ENCODE results near the gene ITIH5.

Gene ITIH5

DNA sequence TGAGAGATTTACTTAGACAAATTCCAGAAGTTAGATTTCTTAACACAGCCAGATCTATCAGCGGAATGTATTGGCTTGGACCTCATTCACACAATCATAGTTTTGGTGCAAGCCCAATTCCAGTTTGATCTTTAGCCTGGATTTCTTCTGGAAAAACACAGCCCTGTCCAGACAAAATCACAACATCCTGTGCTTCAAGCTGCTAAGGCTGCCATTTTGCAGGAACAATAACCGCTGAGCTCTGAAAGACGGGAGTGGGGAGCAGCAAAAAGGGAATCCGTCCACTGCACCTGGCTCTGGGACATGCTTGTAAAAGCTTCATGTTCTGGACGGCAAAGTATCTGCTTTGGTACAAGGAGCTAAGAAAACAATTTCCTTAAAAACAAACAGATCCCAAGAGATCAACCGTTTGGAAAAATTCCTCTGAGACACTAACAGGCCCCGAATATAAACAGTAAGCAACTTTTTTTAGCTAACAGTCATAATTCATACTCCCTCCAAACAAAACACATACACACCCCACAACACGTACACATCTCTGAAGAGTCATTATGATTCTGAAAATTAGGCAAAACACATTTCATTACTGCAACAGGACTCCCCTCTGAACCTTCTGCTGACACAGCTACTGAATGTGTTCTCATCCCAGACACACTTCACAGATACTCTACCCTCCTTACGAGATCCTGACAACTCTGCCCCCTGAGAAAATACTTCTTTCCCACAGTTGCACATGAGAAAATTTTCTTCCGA is 32.4 kb downstream of the ITIH5 start:
- no peak for DNase-seq (ENCODE audit: low read depth in 1 of 2, low spot score in 1 of 2)

DNA sequence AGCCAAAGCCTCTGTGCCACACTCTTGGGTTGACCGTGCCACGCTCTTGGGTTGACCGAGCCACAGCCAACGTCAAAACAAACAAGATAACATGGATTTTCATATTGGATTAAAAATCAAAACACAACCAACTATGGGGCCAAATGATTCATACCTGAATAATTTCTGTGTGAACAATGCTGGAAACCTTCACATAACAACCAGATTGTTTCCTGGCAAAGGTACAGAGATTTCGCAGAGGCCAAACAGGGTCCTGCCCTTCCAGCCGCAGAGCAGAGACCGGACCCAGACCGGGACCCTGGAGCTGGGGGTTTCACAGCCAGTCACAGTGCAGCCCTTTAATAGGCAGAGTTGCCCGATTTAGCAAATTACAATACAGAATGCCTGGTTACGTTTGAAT is 40.5 kb downstream of the ITIH5 start:
- DNase-seq (ENCODE audit: low read depth in 1 of 2, low spot score in 1 of 2) = no peak

DNA sequence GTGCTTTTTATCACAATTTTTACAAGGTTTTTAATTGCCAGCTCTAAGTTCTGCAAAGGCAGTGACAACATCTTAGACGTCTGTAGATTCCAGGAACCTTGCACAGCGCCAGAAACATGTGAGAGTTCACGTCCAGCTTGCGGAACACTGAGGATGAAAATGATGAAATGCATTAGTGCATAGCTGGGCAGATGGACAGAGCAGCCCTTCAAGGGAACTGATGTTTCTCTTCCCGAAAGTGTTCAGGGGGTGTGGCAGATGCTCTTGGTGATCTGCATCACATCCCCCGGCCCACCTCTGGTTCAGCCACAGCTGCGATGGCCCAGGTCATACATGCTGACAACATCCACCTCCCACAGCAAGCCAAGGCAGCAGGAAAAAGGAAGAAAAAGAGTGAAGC is 40.9 kb downstream of the ITIH5 start:
- no peak for DNase-seq (ENCODE audit: low read depth in 1 of 2, low spot score in 1 of 2)

DNA sequence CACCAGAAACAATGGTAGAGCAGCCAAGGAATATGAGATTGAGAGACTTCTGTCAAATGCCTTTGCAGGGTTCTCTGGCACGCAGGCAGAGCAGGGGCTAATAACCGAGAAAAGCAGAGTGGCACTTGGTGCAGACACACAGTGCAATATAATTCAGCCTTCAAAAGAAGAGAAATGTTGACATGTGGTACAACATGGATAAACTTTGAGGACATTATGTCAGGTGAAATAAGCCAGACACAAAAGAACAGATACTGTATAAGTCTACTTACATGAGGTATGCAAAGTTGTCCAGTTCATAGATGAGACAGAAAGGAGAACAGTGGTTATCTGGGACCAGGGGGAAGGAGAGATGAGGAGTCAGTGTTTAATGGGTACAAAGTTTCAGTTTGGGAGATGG is 41.8 kb downstream of the ITIH5 start:
- no peak for DNase-seq (ENCODE audit: low read depth in 1 of 2, low spot score in 1 of 2)

DNA sequence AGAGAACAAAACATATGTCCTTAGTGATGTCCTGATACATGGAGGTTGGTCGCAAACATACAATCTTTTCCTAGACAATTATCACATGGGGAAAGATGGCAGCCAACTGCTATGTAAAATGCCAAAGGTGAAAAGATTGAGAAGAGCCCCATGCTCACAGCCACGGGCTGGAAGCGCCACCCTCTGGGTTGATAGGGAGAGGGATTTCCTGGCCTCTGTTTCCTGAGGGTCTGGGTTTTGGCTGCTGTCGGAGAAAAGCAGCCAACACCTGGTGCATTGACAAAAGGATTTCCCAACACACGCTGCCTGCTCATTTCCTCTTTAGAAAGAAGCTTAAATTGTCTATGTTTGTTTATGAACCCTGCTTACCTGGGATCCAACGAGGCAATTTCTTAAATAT is 43.8 kb downstream of the ITIH5 start:
- no peak for DNase-seq (ENCODE audit: low read depth in 1 of 2, low spot score in 1 of 2)

DNA sequence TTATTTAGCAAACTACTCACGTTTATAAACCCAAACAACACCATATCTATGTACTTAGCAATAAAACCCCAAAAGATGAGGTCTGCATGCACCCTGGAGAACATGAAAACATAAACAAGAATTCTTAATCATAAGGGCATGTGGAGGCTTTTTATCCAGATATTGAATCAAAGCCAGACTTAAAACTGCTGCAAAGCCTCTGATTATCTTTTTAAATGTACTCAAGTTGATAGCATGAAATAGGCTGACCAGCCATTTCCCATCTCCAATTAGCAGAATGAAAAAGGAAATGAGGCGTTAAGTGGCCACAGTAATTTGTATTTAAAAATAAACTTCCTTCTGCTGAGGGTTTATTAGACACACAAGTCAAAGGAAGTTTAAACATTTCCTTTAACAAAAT is 48.3 kb downstream of the ITIH5 start:
- no peak for DNase-seq (ENCODE audit: low read depth in 1 of 2, low spot score in 1 of 2)

DNA sequence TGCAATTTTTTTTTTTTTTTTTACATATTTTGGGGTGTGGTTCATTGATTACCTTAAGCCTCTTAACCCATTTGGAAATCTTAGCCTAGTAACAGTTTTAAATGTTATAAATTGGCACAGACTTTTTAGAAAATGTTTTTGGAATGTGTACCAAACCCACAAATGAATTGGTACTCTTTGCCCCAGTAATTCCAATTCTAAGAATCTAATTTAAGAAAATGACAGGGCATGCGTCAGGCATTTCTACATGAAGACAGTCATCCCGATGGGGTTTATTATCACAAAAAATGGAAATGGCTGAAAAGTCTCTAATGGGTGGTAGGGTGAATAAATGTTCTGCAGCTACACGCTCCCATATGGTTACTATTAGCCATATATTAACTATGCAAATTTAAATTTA is 54.9 kb downstream of the ITIH5 start:
- DNase-seq (ENCODE audit: low read depth in 1 of 2, low spot score in 1 of 2) = no peak

DNA sequence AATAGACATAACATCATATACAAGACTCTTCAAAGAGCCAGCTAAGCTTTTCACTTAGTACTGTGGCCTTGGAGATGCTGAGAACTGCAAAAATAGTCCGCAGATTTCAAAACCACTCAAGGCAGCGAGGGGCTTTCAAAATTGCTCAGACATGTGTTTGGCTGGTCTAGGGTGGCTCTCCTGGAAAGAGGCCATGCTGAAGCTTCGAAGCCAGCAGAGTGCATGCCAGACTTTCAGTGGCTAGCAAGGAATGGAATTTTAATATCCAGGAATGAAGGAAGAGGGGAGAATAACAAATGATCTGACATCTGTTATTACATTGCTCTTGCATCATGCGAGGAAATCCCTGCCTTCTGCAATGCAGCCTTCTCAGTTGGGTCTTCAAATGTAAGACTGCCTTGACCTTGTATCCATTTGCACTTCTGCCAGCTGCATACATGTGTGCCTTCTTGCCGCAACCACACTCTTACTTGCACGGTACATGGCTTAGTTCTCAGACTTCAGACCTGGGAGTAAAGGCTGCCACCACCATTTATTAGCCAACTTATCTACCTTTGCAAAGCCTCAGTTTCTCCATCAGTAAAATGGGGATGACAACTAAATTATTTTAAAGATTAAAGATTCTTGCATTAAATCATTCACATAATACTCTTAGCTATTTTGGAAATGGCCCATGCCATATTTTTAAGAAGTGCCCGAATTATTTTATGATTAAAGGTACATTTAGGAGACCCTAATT is 55.9 kb downstream of the ITIH5 start:
- DNase-seq (ENCODE audit: low read depth in 1 of 2, low spot score in 1 of 2) = no peak

DNA sequence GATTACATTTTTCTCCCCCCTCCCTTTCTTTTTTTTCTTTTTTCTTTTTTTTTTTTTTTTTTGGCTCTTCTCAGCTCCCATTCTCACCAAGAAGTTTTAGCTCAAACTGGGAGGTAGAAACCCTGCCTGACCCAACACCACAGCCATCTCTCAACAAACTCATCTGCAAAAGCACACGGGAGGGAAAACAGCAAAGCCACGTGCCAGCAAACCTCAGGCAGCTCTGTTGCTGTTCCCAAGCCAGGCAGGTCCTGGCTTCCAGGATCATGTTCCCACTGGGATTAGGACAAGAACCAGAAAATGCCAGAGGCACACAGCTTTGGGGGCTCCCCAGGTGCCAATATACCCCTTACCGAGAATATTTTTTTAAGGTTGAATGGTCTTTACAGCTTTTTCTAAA is 56.7 kb downstream of the ITIH5 start:
- no peak for DNase-seq (ENCODE audit: low read depth in 1 of 2, low spot score in 1 of 2)

DNA sequence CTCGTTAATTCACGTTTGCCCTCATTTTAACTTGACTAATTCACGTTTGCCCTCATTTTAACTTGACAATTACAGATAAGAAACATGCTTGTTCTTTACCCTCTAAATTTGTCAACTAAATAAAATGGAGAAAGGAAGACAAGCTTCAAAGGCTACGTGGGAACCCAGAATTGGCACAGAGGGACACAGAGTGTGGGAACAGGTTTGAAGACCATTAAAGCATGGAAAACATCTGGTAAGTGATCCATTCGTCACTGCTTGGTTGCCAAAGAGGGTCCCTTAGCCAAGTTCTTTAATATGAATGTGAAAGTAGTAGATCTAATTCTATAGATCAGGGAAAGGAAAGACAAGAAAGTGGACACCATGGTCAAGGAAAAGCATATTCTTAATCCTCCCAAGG is 57.2 kb downstream of the ITIH5 start:
- DNase-seq (ENCODE audit: low read depth in 1 of 2, low spot score in 1 of 2) = no peak

DNA sequence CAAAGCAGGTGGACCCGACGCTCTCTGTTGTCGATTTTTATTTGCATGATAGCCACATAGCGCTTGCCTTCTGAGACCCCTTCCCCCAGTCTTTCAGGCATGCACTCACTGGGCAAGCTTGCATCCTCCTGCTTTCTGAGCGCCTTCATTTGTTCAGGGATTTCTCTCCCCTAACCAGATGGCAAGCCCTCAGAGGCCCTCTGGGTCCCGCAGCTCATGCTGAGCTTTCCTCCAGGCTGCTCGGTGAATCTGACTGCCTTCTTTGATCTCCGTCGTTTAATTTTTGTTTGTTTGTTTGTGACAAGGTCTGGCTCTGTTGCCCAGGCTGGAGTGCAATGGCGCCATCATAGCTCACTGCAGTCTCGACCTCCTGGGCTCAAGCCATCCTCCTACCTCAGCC is 58.8 kb downstream of the ITIH5 start:
- DNase-seq (ENCODE audit: low read depth in 1 of 2, low spot score in 1 of 2) = no peak

DNA sequence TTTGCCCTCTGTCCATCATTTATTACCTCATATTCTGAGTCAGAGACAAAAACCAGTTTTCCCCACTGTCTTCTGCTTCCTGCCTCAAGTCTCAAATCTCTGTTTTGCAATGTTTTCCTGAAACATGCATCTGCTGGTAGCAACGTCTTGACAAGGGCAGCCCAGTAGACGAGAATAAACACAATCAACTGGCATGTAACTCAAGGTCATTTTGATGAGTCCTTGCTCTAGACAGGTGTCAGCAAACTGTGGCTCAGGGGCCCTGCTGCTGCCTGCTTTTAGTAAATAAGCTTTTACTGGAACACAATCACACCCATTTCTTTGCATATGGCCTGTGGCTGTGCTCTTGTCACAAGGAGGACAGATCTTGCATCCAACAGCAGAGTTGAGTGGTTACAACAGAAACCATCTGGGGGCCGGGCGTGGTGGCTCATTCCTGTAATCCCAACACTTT is 59.8 kb downstream of the ITIH5 start:
- no peak for DNase-seq (ENCODE audit: low read depth in 1 of 2, low spot score in 1 of 2)

DNA sequence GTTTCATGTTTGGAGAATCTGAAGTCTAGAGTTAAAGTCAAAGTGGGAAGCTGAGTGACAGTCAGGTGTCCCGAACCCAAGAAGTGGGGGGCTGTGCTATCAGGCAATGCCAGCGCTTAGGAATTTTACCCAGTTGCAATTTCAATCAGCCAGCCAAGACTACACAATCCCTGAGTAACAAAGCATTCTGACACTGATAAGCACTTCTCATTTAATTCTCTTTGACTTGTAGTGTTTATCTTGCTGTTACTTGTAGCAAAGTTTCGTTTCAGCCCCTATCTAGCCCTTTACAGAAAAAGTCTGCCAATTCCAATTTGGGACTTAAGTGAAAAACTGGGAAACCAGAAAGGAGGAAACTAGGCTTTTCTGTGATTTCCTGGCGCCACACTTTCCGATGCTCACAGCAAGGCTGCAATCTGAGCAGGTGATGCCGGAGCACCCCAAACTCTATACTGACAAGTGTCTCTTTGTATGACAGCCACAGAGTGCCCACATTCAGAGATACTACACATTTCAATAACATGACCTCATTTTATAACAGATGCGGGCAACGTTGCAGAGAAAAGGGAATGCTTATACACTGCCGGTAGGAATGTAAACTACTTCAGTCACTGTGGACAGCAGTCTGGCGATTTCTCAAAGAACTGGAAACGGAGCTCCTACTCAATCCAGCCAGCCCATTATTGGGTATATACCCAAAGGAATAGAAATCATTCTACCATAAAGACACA is 61.0 kb downstream of the ITIH5 start:
- DNase-seq (ENCODE audit: low read depth in 1 of 2, low spot score in 1 of 2) = no peak

DNA sequence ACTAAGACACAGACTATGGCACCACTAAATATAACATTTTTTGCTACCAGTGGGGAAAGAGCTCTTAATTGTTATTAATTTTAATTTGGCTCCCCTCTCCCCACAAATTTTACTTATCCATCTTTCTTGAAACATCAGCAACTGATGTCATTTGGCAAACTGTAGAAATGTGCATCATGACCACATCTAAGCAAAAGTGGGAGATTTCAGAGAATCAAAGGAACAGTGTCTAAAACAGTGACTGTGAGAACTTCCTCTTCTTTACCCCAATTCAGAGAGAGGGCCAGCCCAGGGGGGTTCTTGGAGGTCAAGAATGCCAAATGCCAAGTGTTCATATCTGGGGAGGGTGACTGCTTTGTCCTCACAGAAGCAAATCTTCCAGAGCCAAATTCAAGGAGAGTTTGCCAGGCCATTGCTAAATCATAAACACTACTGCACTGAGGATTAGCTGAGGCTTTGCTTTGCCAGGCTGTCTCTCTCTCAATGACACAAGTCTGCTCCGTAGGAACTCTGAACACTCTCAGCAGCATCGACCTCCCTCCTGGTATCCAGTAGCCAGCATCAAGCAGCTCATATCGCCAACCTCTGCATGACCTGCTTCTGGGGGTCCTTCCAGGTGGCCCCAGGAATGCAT is 65.6 kb downstream of the ITIH5 start:
- no peak for DNase-seq (ENCODE audit: low read depth in 1 of 2, low spot score in 1 of 2)

DNA sequence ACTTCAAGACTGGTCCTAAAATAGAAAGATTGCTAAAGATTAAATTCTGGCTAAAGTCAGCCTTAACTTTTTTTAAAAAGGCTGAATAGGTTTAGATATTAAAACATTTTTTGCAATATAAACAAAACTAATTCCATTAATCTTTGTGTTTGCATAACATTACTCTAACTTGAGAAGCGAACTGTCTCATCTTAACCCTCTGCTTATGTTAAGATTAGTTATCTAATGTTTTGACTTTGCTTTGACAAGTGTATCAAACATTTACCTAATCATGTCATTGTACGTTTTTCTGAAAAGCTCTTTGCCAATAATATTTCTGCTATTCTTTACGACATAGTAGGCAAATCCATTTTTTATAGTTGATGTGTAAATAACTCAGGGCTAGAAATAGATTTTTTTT is 68.0 kb downstream of the ITIH5 start:
- DNase-seq (ENCODE audit: low read depth in 1 of 2, low spot score in 1 of 2) = no peak

DNA sequence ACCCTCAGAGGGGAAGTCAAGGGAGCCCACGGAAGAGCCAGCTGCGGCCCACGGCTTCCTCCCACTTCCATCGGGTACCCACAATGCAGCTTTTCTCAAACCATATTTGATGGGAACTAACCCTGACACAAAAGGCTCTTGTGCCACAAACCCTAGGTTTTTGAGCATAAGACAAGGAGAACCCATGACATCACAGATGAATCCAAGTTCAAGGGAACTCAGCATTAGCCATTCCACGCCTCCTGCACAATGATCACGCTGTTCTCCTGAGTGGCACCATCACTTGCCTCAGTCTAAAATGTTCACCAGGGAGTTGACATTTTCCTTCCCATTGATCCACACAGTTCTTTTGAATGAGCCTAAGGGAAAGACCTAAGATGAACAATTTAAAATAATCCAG is 70.4 kb downstream of the ITIH5 start:
- no peak for DNase-seq (ENCODE audit: low read depth in 1 of 2, low spot score in 1 of 2)

DNA sequence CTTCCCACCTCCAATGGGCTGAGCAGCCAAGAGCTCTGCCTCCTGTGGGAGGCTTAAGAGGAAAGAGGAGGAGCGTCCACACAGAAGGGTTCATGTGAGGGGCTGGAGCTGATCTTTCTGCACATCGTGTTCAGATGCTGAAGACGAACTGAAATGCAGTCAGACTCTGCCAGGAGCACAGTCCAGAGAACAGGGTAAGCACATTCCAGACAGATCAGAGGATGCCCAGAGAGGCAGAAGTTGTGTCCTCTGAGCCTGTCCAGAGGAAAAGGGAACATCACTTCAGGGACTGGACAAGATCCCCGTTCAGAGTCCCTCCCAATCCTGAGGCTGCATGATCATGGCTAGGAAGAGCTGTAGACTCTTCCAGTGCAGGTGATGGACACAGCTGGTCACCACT is 72.9 kb downstream of the ITIH5 start:
- DNase-seq (ENCODE audit: low read depth in 1 of 2, low spot score in 1 of 2) = no peak

DNA sequence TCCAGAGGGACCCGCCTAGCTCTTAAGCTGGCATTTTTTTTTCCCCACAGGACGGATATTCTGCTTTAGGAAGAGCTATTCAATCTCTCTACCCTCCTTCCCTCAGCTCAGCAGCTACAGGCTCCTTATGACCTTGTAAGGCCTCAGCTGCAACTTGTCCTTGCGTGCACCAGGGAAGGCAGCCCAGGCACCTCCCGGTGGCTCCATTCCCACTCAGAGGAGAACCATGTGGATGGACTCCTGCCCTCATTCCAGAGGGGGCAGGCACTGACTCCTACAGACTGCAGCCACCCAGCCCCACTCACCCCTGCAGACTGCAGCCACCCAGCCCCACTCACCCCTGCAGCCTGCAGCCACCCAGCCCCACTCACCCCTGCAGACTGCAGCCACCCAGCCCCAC is 73.7 kb downstream of the ITIH5 start:
- DNase-seq (ENCODE audit: low read depth in 1 of 2, low spot score in 1 of 2) = no peak

DNA sequence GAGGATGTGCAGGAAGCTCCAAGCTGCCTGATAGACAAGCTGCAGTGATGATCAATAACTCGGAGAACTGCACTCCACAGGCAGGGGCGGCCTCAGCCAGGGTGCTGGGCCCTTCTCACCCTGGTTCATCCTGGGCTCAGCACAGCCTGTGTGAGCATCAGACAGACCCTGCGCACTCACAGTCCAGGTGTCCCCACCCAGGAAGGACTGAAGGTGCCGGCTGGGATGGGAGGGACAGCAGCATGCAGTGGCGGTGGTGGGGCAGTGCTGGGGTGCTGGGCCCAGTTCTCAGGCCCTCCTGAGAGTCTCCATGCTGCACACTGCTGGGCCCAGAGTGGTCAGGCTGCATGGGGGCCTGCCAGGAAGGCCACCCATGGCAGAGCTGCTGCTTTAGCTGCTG is 74.1 kb downstream of the ITIH5 start:
- DNase-seq (ENCODE audit: low read depth in 1 of 2, low spot score in 1 of 2) = no peak

DNA sequence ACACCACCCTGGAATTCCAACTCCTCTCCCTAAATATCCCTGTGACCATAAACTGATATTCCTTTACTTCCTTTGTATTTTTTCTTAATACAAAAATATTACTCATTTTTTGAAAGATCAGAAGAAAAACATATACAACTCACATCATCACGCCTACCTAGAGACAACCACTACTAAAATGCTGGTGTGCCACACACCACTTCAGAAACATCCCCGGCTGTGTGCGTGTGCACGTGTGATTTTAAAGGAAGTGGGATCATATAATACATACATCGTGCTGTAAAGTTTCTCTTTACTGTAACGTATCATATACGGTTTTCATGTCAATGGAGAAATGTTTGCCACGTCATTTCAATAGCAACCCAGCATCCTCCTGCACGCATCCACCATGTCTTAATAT is 76.5 kb downstream of the ITIH5 start:
- DNase-seq (ENCODE audit: low read depth in 1 of 2, low spot score in 1 of 2) = no peak

DNA sequence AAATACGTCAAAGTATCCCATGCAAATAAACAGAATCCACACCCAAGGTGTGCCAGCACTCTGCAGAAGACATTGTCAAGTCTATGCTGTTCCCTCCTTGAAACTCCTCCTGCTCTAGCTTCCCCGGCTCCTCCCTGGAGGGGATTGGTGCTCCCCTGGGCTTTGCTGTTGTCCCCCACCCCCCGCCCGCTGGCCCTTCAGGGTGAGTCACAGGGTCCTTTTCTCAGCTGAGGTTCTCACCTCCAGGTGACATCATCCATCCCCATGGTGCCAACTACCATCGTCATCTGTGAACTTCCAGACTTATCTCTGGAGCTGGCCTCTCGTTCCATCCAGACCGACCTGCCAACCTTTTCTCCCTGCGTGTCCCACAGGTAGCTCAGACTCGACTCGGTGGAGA is 77.0 kb downstream of the ITIH5 start:
- no peak for DNase-seq (ENCODE audit: low read depth in 1 of 2, low spot score in 1 of 2)

DNA sequence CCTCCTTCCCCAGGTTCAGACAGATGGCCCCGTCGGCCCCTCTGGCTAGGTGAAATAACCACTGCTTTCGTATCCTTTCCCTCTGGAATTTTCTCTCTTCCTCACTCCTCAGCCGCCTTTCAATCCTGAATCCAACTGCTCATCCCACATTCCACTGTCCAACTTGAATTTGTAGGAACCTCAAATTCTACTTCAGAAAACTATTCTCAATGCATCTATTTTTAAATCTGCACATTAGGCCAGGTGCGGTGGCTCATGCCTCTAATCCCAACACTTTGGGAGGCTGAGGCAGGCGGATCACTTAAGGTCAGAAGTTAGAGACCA is 78.9 kb downstream of the ITIH5 start:
- DNase-seq (ENCODE audit: low read depth in 1 of 2, low spot score in 1 of 2) = no peak

All from activated T-helper 1 cell treated with anti-CD3 and anti-CD28 coated beads, Interleukin-2, amount 50 U/mL, for 16 hours (primary cell).